Naive B cell (primary cell): ENCODE measurements around the gene SMIM5. TPM values are rescaled to one million over a fixed set of nuclear protein-coding genes. Genes with fewer than 3 reads are reported as not detected.
A peak's percentile ranks its signal among the peaks of the same experiment; 100 is the strongest.

Experiments
- ATAC-seq, 2 donors: fragments of 150-1000 bp; cut with Tn5 transposase; 2 replicates each; pipeline ENCODE4 v1.10.0; 2021; ENCODE audit warnings: low read depth in 2 of 2, mild to moderate bottlenecking in 2 of 2, moderate library complexity in 2 of 2
- DNase-seq: peaks from one replicate; pipeline ENCODE4 v3.0.0; 2022
- H3K27ac Mint-ChIP-seq, 6 donors: one replicate each; pipeline ENCODE4 v1.8.0; 2020 to 2022; ENCODE audit warnings: mild to moderate bottlenecking in 6 of 6, mixed read lengths in 6 of 6, moderate library complexity in 5 of 6, inconsistent platforms in 2 of 6
- H3K27me3 Mint-ChIP-seq, 3 donors: one replicate each; pipeline ENCODE4 v1.8.0; 2021 to 2022; ENCODE audit warnings: mixed read lengths in 3 of 3, mild to moderate bottlenecking in 1 of 3
- H3K36me3 Mint-ChIP-seq, 2 donors: one replicate each; pipeline ENCODE4 v1.8.0; 2020 to 2022; ENCODE audit warnings: mixed read lengths in 2 of 2, inconsistent platforms in 1 of 2, mild to moderate bottlenecking in 1 of 2
- H3K4me1 Mint-ChIP-seq, 3 donors: one replicate each; pipeline ENCODE4 v1.8.0; 2020 to 2022; ENCODE audit warnings: mixed read lengths in 3 of 3, inconsistent platforms in 1 of 3, mild to moderate bottlenecking in 1 of 3, moderate library complexity in 1 of 3
- H3K4me3 Mint-ChIP-seq, 8 donors: one replicate each; pipeline ENCODE4 v1.8.0; 2020 to 2022; ENCODE audit warnings: mild to moderate bottlenecking in 8 of 8, mixed read lengths in 8 of 8, moderate library complexity in 8 of 8, inconsistent platforms in 2 of 8
- H3K9me3 Mint-ChIP-seq, 7 donors: one replicate each; pipeline ENCODE4 v1.8.0; 2020 to 2022; ENCODE audit warnings: mixed read lengths in 7 of 7, mild to moderate bottlenecking in 5 of 7, inconsistent platforms in 2 of 7, moderate library complexity in 1 of 7
- polyA plus RNA-seq, 6 donors: library from polyadenylated mRNA; unstranded; fragments of 300-500 nt; fragmentation: Illumina TruSeq; gene quantifications; one replicate each; pipeline ENCODE4 v1.2.3, GENCODE V29; 2021; ENCODE audit warnings: low read depth in 6 of 6

Gene SMIM5
- polyA plus RNA-seq, 6 donors from 2014 or later = 0.24 to 1.3 (median 1.1) TPM; not detected in 2

DNA sequence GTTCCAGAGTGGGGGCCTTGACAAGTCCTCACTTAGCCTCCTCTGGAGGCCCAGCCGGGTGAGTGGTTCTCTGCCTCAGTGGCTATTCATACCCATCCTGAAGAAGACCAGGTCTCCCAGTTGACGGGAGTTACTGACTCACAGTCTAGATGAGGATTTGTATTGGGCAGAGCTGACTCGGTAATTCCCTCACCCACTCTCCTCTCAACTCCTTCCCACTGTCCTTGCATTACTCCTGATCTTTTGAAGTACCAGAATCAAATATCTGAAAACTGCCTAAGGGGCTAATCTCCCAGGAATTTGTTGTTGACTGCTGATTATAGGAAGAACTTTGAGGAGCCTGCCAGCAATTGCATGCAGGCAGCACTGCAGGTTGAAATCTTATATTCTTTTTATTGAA, 48.1 kb downstream of the SMIM5 start:
- Mint-ChIP-seq H3K27ac (peak overlapping the region in 1 of 6 donors; percentile 70), H3K4me1 (peaks cover 7 to 29% (median 13%) of the 10 kb centered on the region in 3 donors), H3K4me3 (no peak overlapping the region), H3K9me3 (no peaks in the 10 kb centered on the region), H3K36me3 (no peaks in the 10 kb centered on the region), H3K27me3 (no peaks in the 10 kb centered on the region)
- DNase-seq (no peak), ATAC-seq (no peak)

DNA sequence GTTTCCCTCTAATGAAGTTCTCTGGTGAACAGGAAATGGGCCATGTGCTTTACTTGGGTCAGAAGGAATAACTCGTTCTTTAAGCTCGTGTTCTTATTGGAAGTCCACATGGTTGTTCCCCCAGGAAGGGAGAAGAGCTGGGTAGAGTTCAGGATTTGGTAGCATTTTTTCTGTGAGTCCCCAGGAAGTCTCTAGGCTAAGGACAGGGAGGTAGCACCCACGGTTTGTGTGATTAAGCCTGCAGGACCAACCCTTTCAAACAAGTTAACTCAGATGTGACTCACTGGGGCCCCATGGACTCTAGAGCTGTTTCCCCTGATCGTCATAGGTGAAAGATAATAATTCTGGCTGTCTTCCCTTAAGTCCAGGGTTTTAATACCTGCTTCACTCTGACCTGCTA, 50.3 kb downstream of the SMIM5 start:
- H3K4me3 Mint-ChIP-seq = no peak overlapping the region
- H3K4me1 Mint-ChIP-seq = peaks cover 21 to 46% (median 31%) of the 10 kb centered on the region in 3 donors
- ATAC-seq = no peak
- no peaks in the 10 kb centered on the region for H3K27me3 Mint-ChIP-seq
- no peaks in the 10 kb centered on the region for H3K36me3 Mint-ChIP-seq
- H3K9me3 Mint-ChIP-seq = no peaks in the 10 kb centered on the region
- peak overlapping the region in 1 of 6 donors; percentile 70 for H3K27ac Mint-ChIP-seq
- no peak for DNase-seq

DNA sequence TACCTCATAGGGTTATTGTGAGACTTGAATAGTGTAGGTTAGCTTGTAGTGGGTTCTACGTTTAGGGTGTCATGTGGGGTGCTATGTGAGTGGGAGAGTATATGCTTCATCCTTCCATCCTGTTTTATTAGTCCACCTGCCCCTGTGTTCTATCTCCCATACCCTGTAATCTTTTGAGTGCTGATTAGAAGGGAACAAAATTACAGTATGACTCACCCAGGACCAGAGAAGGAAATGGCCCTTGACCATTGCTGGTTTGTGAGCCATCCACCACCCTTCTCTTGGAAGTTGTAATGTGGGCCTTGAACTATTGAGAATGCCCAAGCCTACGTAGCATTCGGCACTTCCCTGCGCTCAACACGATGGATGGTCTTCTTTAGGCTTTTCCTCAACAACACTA, 51.0 kb downstream of the SMIM5 start:
- no peaks in the 10 kb centered on the region for H3K27me3 Mint-ChIP-seq
- no peak for DNase-seq
- peaks cover 27 to 53% (median 38%) of the 10 kb centered on the region in 3 donors for H3K4me1 Mint-ChIP-seq
- no peak overlapping the region for H3K4me3 Mint-ChIP-seq
- H3K36me3 Mint-ChIP-seq = no peaks in the 10 kb centered on the region
- no peaks in the 10 kb centered on the region for H3K9me3 Mint-ChIP-seq
- no peak for ATAC-seq
- H3K27ac Mint-ChIP-seq = peak overlapping the region in 1 of 6 donors; percentile 47

DNA sequence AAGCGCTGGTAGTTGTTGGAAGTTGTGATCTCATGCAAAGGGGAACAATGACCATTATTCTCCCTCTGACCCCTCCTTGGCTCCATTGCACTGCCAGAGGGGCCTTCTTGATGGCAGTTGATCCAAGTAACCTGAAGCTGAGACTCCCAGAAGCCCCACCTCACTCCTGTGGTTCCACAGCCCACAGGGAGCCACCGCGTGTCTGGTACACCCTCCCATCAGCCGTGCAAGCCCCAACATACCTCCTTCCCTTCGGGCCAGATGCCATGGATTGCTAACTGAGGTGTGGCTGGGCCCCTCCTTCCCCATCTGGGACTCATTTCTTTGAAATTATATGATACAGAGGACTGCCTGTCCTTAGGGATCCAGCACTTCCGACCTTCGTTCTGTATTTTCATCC, 51.7 kb downstream of the SMIM5 start:
- no peaks in the 10 kb centered on the region for H3K27me3 Mint-ChIP-seq
- peaks cover 34 to 59% (median 45%) of the 10 kb centered on the region in 3 donors for H3K4me1 Mint-ChIP-seq
- H3K36me3 Mint-ChIP-seq = no peaks in the 10 kb centered on the region
- peak overlapping the region in 1 of 6 donors; percentile 72 for H3K27ac Mint-ChIP-seq
- DNase-seq (no peak), ATAC-seq (no peak)
- no peaks in the 10 kb centered on the region for H3K9me3 Mint-ChIP-seq
- no peak overlapping the region for H3K4me3 Mint-ChIP-seq

DNA sequence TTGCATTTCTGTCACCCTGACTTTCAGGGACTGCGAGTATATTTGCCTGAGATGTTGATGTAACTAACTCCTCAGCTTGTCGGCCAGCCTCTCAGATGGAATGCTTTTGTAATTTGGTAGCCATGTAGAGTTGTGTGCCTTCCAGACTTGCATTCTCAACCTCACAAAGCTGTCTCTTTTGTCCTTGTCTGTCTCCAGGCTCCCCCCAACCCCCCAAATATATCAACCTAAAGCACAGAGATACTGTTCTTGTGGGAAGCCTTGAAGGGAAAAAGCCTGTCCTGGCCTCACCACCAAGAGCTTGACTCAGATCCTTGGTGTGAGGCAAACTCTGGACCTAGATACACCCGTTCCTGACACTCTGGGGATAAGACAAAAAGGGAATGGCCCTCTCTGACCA, 52.3 kb downstream of the SMIM5 start:
- Mint-ChIP-seq H3K27ac (peak overlapping the region in 3 of 6 donors; percentile 47 to 93 (median 53)), H3K4me1 (peaks cover 34 to 64% (median 49%) of the 10 kb centered on the region in 3 donors), H3K9me3 (no peaks in the 10 kb centered on the region), H3K27me3 (no peaks in the 10 kb centered on the region), H3K4me3 (no peak overlapping the region), H3K36me3 (no peaks in the 10 kb centered on the region)
- no peak for DNase-seq
- no peak for ATAC-seq

DNA sequence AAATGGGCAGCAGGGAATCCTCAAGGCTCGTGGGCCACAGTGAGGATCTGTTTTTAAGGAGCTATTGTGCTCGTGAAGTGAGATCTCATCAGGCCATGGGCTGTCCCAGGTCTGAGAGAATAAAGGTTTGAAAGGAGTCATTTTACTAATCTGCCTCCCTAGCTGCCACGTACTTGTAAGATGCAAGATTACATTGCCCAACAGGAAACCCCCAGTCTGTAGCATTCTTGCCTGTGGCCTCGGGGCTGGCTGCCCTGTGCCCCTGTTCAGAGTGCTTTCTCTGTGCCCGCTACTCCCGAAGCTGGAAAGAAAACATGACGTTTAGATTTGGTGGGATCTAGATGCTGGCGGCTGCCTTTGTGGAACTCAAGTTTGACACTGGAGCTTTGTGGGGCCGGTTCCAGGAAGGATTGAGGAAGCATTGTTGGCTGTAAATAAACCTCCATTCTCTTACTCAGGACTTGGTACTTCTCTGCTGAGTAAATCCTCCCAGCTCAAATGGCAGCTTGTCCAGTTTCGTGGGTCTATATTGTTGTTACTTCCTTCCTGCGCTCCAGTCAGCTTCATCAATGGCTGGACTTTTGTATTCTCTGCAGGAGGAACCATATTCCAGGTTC, 55.1 kb downstream of the SMIM5 start:
- Mint-ChIP-seq H3K4me3 (peak overlapping the region; percentile 2 to 89 (median 76)), H3K27ac (peak overlapping the region; percentile 77 to 99 (median 94)), H3K4me1 (peaks cover 44 to 83% (median 65%) of the 10 kb centered on the region in 3 donors), H3K36me3 (no peaks in the 10 kb centered on the region), H3K27me3 (no peaks in the 10 kb centered on the region), H3K9me3 (no peaks in the 10 kb centered on the region)
- DNase-seq (no peak), ATAC-seq (no peak)

DNA sequence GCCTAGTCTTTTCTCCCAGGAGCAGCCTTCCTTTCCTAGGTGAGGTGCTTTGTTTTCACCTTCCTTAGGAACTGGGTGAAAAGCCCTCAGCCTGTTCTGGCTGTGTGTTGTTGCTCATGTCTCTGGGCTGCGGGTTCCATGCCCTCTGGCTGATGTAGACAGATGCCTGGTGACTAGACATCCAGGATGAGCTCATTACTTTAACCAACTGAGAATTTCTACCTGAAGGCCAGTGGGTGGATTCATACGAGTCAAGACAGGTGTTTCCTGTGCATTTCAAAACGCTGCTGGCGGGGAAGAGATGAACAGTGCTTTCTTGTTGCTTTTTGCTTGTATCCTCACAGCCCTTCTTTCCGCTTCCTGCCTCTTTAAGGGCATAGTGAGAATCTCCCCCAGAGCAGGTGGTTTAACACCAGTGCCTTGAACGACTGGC, 56.2 kb downstream of the SMIM5 start:
- ATAC-seq (peak; percentile 90 to 92), DNase-seq (peak; percentile 66)
- Mint-ChIP-seq H3K27ac (peak overlapping the region; percentile 77 to 97 (median 94)), H3K4me3 (peak overlapping the region; percentile 10 to 89 (median 80)), H3K4me1 (peaks cover 44 to 76% (median 65%) of the 10 kb centered on the region in 3 donors), H3K27me3 (no peaks in the 10 kb centered on the region), H3K9me3 (no peaks in the 10 kb centered on the region), H3K36me3 (no peaks in the 10 kb centered on the region)

Other genes starting within 250 kb of the SMIM5 start
- 100 to 1,000 TPM; 281 to 361 (median 305) TPM for gene GRB2, start 227.8 kb upstream of the SMIM5 start, polyA plus RNA-seq
- gene TMEM94, start 176.8 kb upstream of the SMIM5 start, polyA plus RNA-seq = 10 to 100 TPM in 2 of 6 donors, 1 to 10 TPM in 4; 6.3 to 25.9 (median 9.0) TPM
- gene CASKIN2, start 117.9 kb upstream of the SMIM5 start, polyA plus RNA-seq = under 1 TPM in 1 of 6 donors, not detected in 5; 0.29 TPM
- 10 to 100 TPM; 18.3 to 42.3 (median 23.7) TPM for gene TSEN54, start 116.9 kb upstream of the SMIM5 start, polyA plus RNA-seq
- 10 to 100 TPM in 3 of 6 donors, 1 to 10 TPM in 3; 6.1 to 14.4 (median 10.4) TPM for gene LLGL2, start 107.7 kb upstream of the SMIM5 start, polyA plus RNA-seq
- gene MYO15B, start 45.6 kb upstream of the SMIM5 start, polyA plus RNA-seq = 1 to 10 TPM; 2.9 to 5.9 (median 3.5) TPM
- gene RECQL5, start 33.7 kb downstream of the SMIM5 start, polyA plus RNA-seq = 10 to 100 TPM in 5 of 6 donors, 1 to 10 TPM in 1; 3.6 to 29.4 (median 16.3) TPM
- 100 to 1,000 TPM in 1 of 6 donors, 10 to 100 TPM in 5; 72.3 to 105 (median 95.6) TPM for gene SAP30BP, start 33.9 kb downstream of the SMIM5 start, polyA plus RNA-seq
- 1 to 10 TPM in 2 of 6 donors, under 1 TPM in 2, not detected in 2; 0.67 to 1.6 (median 1.1) TPM for gene ITGB4, start 88.0 kb downstream of the SMIM5 start, polyA plus RNA-seq
- gene GALK1, start 131.8 kb downstream of the SMIM5 start, polyA plus RNA-seq = 10 to 100 TPM in 4 of 6 donors, 1 to 10 TPM in 2; 8.3 to 21.9 (median 14.6) TPM
- 10 to 100 TPM; 31.1 to 50.1 (median 37.7) TPM for gene UNK, start 151.4 kb downstream of the SMIM5 start, polyA plus RNA-seq
- gene UNC13D, start 211.0 kb downstream of the SMIM5 start, polyA plus RNA-seq = 10 to 100 TPM; 11.5 to 31.5 (median 20.5) TPM
- gene WBP2, start 221.9 kb downstream of the SMIM5 start, polyA plus RNA-seq = 100 to 1,000 TPM in 2 of 6 donors, 10 to 100 TPM in 4; 73.4 to 134 (median 87.6) TPM
- gene TRIM47, start 245.1 kb downstream of the SMIM5 start, polyA plus RNA-seq = 1 to 10 TPM in 3 of 6 donors, under 1 TPM in 2, not detected in 1; 0.97 to 2.2 (median 1.7) TPM